ENCODE measurements around the gene RAPGEF3.

The RAPGEF3 gene

GRCh38 chr12:47704719-47705118 is 54.0 kb downstream of the RAPGEF3 start:
- peak overlapping the region; percentile 80 for H3K4me3 ChIP-seq (ENCODE audit: low read depth, low read length)

GRCh38 chr12:47700263-47700662 is 58.4 kb downstream of the RAPGEF3 start:
- H3K4me3 ChIP-seq (ENCODE audit: low read depth, low read length), result no peak overlapping the region

- no peak overlapping the region for H3K4me3 ChIP-seq (ENCODE audit: low read depth, low read length)
Measured at GRCh38 chr12:47698631-47699030, 60.0 kb downstream of the RAPGEF3 start.

GRCh38 chr12:47698055-47698454 is 60.6 kb downstream of the RAPGEF3 start:
- no peak overlapping the region for H3K4me3 ChIP-seq (ENCODE audit: low read depth, low read length)

- no peak overlapping the region for H3K4me3 ChIP-seq (ENCODE audit: low read depth, low read length)
Measured at GRCh38 chr12:47689215-47689614, 69.5 kb downstream of the RAPGEF3 start.

- no peak overlapping the region for H3K4me3 ChIP-seq (ENCODE audit: low read depth, low read length)
Measured at GRCh38 chr12:47687636-47688035, 71.0 kb downstream of the RAPGEF3 start.

GRCh38 chr12:47686645-47687240 is 71.9 kb downstream of the RAPGEF3 start:
- H3K4me3 ChIP-seq (ENCODE audit: low read depth, low read length), result no peak overlapping the region
